Lower leg skin (tissue), 3 donors: Measurements from ENCODE around the gene TACO1.

ENCODE experiments used
- POLR2A ChIP-seq, 2 donors: fragments of 450-650 bp; IDR thresholded peaks; one replicate each; pipeline ENCODE4 v1.6.1; 2016 to 2017; ENCODE audit warnings: antibody characterized with exemption in 2 of 2, mild to moderate bottlenecking in 1 of 2, moderate library complexity in 1 of 2
- TF ChIP-seq, protein P1 (sequence below), 3 donors: fragments of 450-650 bp; IDR thresholded peaks; one replicate each; pipeline ENCODE4 v1.5.1; 2016; ENCODE audit warnings: antibody characterized with exemption in 3 of 3, mild to moderate bottlenecking in 3 of 3, moderate library complexity in 2 of 3

DNA sequence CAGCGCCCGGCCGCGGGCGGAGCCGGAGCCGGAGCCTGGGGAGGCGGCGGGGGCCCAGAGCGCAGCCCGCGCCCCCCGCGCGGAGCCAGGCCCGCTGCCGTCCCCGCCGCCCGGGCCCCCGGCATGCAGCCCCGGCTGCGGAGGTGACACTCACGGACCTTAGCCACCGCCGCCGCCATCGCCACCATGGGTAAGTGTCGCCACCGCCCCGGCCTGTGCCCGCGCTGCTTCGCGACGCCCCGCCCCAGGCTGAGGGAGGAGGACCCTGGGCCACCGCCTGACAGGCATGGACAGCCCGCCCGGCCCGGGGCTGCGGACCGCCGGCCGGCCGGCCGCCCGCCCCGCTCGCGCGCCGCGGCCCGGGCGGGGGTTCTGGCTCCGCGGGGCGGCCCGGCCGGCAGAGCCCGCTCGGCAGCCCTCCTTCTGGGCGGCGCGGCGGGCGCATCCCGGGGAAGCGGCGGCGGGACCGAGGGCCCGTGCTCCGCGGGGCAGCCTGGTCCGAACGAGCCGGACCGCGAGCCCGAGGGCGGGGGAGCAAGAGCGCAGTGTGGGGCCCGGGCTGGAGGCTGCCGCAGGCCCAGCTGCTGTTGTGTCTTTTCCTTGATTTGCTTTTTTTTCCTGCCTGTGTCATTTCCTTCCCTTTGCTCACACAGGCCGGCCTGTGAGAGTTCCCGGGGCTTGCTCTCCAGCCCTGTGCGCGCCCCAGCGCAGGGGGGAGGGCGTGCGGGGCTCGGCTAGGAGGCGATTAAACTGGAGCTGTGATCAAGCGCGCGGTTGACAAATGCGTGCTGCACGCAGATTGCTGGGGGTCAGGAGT is 22.1 kb downstream of the TACO1 start:
- TF ChIP-seq, protein P1, sequence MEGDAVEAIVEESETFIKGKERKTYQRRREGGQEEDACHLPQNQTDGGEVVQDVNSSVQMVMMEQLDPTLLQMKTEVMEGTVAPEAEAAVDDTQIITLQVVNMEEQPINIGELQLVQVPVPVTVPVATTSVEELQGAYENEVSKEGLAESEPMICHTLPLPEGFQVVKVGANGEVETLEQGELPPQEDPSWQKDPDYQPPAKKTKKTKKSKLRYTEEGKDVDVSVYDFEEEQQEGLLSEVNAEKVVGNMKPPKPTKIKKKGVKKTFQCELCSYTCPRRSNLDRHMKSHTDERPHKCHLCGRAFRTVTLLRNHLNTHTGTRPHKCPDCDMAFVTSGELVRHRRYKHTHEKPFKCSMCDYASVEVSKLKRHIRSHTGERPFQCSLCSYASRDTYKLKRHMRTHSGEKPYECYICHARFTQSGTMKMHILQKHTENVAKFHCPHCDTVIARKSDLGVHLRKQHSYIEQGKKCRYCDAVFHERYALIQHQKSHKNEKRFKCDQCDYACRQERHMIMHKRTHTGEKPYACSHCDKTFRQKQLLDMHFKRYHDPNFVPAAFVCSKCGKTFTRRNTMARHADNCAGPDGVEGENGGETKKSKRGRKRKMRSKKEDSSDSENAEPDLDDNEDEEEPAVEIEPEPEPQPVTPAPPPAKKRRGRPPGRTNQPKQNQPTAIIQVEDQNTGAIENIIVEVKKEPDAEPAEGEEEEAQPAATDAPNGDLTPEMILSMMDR (IDR thresholded peaks at IDR 0.05) = no peak
- TF ChIP-seq POLR2A (IDR thresholded peaks at IDR 0.05) = no peak
